Measurements from ENCODE around the gene METTL15. TPM values are rescaled to one million over a fixed set of nuclear protein-coding genes. Genes with fewer than 3 reads are reported as not detected.

METTL15 gene
- total and polyA plus RNA-seq, 2 of the 8 experiments (the other 6 are each of a cell fraction or from before 2014, with no cell fraction given), result 5.4 to 10.5 TPM

DNA sequence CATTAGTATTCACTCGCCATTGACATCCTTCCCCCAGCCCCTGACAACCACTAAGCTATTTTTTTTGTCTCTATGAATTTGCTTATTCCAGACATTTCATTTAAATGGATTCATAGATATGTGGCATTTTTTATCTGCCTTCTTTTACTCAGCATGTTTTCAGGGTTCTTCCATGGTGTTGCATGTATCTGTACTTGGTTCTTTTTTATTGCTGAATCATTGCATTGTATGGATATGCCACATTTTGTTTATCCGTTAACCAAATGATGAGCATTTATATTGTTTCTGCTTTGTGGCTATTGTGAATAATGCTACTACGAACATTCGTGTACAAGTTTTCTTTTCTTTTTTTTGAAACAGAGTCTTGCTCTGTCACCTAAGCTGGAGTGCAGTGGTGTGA is 5.9 kb downstream of the METTL15 start:
- Histone ChIP-seq H3K14ac (ENCODE audit: insufficient read length) (no peak overlapping the region), H2AFZ (ENCODE audit: low read length) (no peak overlapping the region), H2AK5ac (ENCODE audit: low read depth, low read length) (no peak overlapping the region), H3K18ac (ENCODE audit: extremely low read depth, low read length) (no peak overlapping the region), H2BK15ac (ENCODE audit: low read length) (no peak overlapping the region), H3K27me3 (replicated peaks in 1 of 4; ENCODE audit: control insufficient read depth in 3 of 4, extremely low read depth in 1 of 4, insufficient read depth in 3 of 4, low read length in 3 of 4) (no peaks in the 10 kb centered on the region), H2BK12ac (ENCODE audit: low read depth, low read length) (no peak overlapping the region), H3K23me2 (ENCODE audit: low read depth, low read length) (no peaks in the 10 kb centered on the region), H3K36me3 (ENCODE audit: control insufficient read depth in 2 of 4, insufficient read depth in 4 of 4, low read length in 3 of 4) (no peaks in the 10 kb centered on the region; a peak in 1 of 8 replicates), H3K4ac (replicated peaks; ENCODE audit: insufficient read length, low read depth, low read length) (no peak overlapping the region), H3K79me1 (ENCODE audit: low read depth, low read length) (no peaks in the 10 kb centered on the region; the same call in 1 of the 2 replicates), H4K91ac (replicated peaks; ENCODE audit: insufficient read length, low read length) (no peak overlapping the region), H3K23ac (ENCODE audit: insufficient read length) (no peak overlapping the region), H4K5ac (ENCODE audit: insufficient read length, low read depth, low read length) (no peak overlapping the region), H3K79me2 (ENCODE audit: control insufficient read depth in 1 of 2, insufficient read depth in 2 of 2, low read length in 2 of 2) (peaks cover 0 to 33% of the 10 kb centered on the region in 2 experiments; a peak in 2 of 4 replicates), H2BK20ac (ENCODE audit: low read length) (no peak overlapping the region), H3K4me1 (replicated peaks in 1 of 4; ENCODE audit: control insufficient read depth in 3 of 4, insufficient read depth in 4 of 4, low read length in 3 of 4) (peaks cover 0 to under 1% (median 0%) of the 10 kb centered on the region in 4 experiments; a peak in 1 of 7 replicates), H3K9ac (replicated peaks in 1 of 4; ENCODE audit: extremely low read depth in 1 of 4, low read depth in 3 of 4, low read length in 3 of 4) (no peak overlapping the region), H3K56ac (replicated peaks; ENCODE audit: insufficient read length, low read depth, low read length) (no peak overlapping the region), H3K4me2 (ENCODE audit: insufficient read depth in 1 of 2, low read depth in 2 of 2, low read length in 2 of 2) (no peak overlapping the region), H2BK5ac (ENCODE audit: low read depth, low read length) (no peak overlapping the region), H4K20me1 (replicated peaks in 1 of 2; ENCODE audit: control insufficient read depth in 1 of 2, insufficient read depth in 2 of 2, low read length in 2 of 2) (no peaks in the 10 kb centered on the region), H3K27ac (ENCODE audit: low read depth, low read length) (no peak overlapping the region), H3K4me3 (ENCODE audit: extremely low read depth in 1 of 4, insufficient read depth in 2 of 4, low read depth in 3 of 4, low read length in 4 of 4) (no peak overlapping the region), H4K8ac (ENCODE audit: extremely low read depth, insufficient read depth, low read length) (no peak overlapping the region), H3K9me3 (ENCODE audit: insufficient read depth in 2 of 2, low read depth in 1 of 2, low read length in 1 of 2) (no peaks in the 10 kb centered on the region), H2BK120ac (replicated peaks; ENCODE audit: low read depth, low read length) (no peak overlapping the region)
- TF ChIP-seq CEBPB (IDR thresholded peaks at IDR 0.05; ENCODE audit: low read depth, low read length) (no peak), MAFK (IDR thresholded peaks at IDR 0.05; ENCODE audit: low read depth, low read length) (no peak), TBP (IDR thresholded peaks at IDR 0.05; ENCODE audit: low read depth, low read length) (no peak), CHD1 (IDR thresholded peaks at IDR 0.05; ENCODE audit: low read depth, low read length) (no peak), RFX5 (IDR thresholded peaks at IDR 0.05; ENCODE audit: borderline replicate concordance, low read depth, low read length) (no peak), EP300 (IDR thresholded peaks at IDR 0.05; ENCODE audit: borderline replicate concordance in 1 of 2, low read depth in 2 of 2, low read length in 2 of 2) (no peak), SRF (IDR thresholded peaks at IDR 0.05; ENCODE audit: low read depth, low read length) (no peak), ZNF274 (IDR thresholded peaks at IDR 0.05; ENCODE audit: borderline replicate concordance, extremely low read depth, low read length) (no peak), PHF8 (conservative IDR thresholded peaks at IDR 0.05; ENCODE audit: low read depth, low read length) (no peak)
- TF ChIP-seq, protein P1, sequence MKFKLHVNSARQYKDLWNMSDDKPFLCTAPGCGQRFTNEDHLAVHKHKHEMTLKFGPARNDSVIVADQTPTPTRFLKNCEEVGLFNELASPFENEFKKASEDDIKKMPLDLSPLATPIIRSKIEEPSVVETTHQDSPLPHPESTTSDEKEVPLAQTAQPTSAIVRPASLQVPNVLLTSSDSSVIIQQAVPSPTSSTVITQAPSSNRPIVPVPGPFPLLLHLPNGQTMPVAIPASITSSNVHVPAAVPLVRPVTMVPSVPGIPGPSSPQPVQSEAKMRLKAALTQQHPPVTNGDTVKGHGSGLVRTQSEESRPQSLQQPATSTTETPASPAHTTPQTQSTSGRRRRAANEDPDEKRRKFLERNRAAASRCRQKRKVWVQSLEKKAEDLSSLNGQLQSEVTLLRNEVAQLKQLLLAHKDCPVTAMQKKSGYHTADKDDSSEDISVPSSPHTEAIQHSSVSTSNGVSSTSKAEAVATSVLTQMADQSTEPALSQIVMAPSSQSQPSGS (IDR thresholded peaks at IDR 0.05; ENCODE audit: low read length), result no peak
- TF ChIP-seq, protein P2, sequence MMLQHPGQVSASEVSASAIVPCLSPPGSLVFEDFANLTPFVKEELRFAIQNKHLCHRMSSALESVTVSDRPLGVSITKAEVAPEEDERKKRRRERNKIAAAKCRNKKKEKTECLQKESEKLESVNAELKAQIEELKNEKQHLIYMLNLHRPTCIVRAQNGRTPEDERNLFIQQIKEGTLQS (IDR thresholded peaks at IDR 0.05; ENCODE audit: insufficient read depth, low read depth, low read length), result no peak
- DNase-seq (ENCODE audit: low read depth in 1 of 2, low spot score in 2 of 2), result no peak
- FAIRE-seq, result no peak
- ChIA-PET POLR2A (ENCODE audit: partially characterized antibody) (no interaction called here), CTCF (ENCODE audit: partially characterized antibody) (interaction anchor here (1.1 kb wide), 1 partner anchor 417 kb away, joined by 3 read pairs; no protein-coding TSS in a partner anchor)
- WGBS, 2 experiments (ENCODE audit: extremely low coverage in 1 of 2, insufficient coverage in 1 of 2, insufficient read length in 1 of 2, insufficient replicate concordance in 2 of 2, low coverage in 1 of 2, low lambda C conversion rate in 2 of 2, missing lambda C conversion rate in 1 of 2), result 97% methylated on average over 4 of the region's 4 CpGs; no CpG with 5 or more reads in 1 of the 2 experiments
